Measurements from ENCODE around the gene PAFAH1B1.

- TF ChIP-seq, protein P1, sequence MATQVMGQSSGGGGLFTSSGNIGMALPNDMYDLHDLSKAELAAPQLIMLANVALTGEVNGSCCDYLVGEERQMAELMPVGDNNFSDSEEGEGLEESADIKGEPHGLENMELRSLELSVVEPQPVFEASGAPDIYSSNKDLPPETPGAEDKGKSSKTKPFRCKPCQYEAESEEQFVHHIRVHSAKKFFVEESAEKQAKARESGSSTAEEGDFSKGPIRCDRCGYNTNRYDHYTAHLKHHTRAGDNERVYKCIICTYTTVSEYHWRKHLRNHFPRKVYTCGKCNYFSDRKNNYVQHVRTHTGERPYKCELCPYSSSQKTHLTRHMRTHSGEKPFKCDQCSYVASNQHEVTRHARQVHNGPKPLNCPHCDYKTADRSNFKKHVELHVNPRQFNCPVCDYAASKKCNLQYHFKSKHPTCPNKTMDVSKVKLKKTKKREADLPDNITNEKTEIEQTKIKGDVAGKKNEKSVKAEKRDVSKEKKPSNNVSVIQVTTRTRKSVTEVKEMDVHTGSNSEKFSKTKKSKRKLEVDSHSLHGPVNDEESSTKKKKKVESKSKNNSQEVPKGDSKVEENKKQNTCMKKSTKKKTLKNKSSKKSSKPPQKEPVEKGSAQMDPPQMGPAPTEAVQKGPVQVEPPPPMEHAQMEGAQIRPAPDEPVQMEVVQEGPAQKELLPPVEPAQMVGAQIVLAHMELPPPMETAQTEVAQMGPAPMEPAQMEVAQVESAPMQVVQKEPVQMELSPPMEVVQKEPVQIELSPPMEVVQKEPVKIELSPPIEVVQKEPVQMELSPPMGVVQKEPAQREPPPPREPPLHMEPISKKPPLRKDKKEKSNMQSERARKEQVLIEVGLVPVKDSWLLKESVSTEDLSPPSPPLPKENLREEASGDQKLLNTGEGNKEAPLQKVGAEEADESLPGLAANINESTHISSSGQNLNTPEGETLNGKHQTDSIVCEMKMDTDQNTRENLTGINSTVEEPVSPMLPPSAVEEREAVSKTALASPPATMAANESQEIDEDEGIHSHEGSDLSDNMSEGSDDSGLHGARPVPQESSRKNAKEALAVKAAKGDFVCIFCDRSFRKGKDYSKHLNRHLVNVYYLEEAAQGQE (IDR thresholded peaks at IDR 0.05; ENCODE audit: low read depth) = no peak
- no peak for TF ChIP-seq CEBPB (IDR thresholded peaks at IDR 0.05)
- TF ChIP-seq FOXM1 (IDR thresholded peaks at IDR 0.05; ENCODE audit: borderline replicate concordance, low read depth) = no peak
- no peak for TF ChIP-seq MAX (IDR thresholded peaks at IDR 0.05)
- TF ChIP-seq EGR1 (IDR thresholded peaks at IDR 0.05) = no peak
- no peak for TF ChIP-seq TCF12 (IDR thresholded peaks at IDR 0.05; ENCODE audit: low read depth)
- TF ChIP-seq TAF1 (IDR thresholded peaks at IDR 0.05; ENCODE audit: low read depth) = no peak
Observed at GRCh38 chr17:2710071-2710802, 116.8 kb downstream of the PAFAH1B1 start.

Measured in Ishikawa (cell line).